K562 (cell line): Measurements from ENCODE around the gene MYO1A. TPM values are rescaled to one million over a fixed set of nuclear protein-coding genes. Genes with fewer than 3 reads are reported as not detected.

Experiments used
- ATAC-seq: fragments of 200-7000 bp; cut with Tn5 transposase; 3 replicates; pipeline ENCODE4 v1.9.1; 2020; ENCODE audit warnings: moderate library complexity
- BruUV-seq: library from RNA; stranded (reverse); fragments of 400-500 nt; replicated peaks from 2 replicates; lab custom pipeline; 2021; lab: Mats Ljungman, UMichigan
- CTCF ChIA-PET: fragments of 300-600 bp; formaldehyde crosslinking; extraction: SDS; loops from one replicate; lab custom pipeline; 2021; ENCODE audit warnings: low intra/inter-chr PET ratio; lab: Yijun Ruan, JAX
- POLR2A ChIA-PET: fragments of 300-600, 350-650 bp; sonication (Branson Sonifier 250); formaldehyde crosslinking; extraction: SDS; loops from one replicate; lab custom pipeline; 2021; ENCODE audit warnings: antibody characterized with exemption, inconsistent platforms; lab: Yijun Ruan, JAX
- DNase-seq, 4 experiments: peaks; one replicate each; pipeline versions ENCODE4 v3.0.0 to v3.0.0-alpha.2; 2011 to 2018; ENCODE audit warnings: low spot score in 3 of 4, mixed read lengths in 3 of 4; ENCODE audit errors: extremely low read depth in 1 of 4
- FAIRE-seq: peaks from 2 replicates; lab custom pipeline; 2011; peaks lifted over from hg19 to GRCh38; lab: Jason Lieb, UNC
- H2AFZ ChIP-seq: 2 replicates; pipeline ENCODE4 v1.6.0; 2011; ENCODE audit warnings: low read depth, low read length, control low read depth, inconsistent platforms
- H3K27ac ChIP-seq: fragments of 200-600 bp; 3 replicates; pipeline ENCODE4 v1.8.0; 2011; ENCODE audit warnings: low read depth, mild to moderate bottlenecking, control low read depth, inconsistent platforms, low read length, moderate library complexity, mixed read lengths; ENCODE audit errors: extremely low read depth
- H3K27me3 ChIP-seq, 2 experiments: fragments of 300-600 bp in 1 of 2; 2 replicates in 1 of 2; 3 replicates in 1 of 2; pipeline versions ENCODE4 v1.6.0 to v1.8.0; 2011; ENCODE audit warnings: inconsistent platforms in 2 of 2, low read length in 2 of 2, mild to moderate bottlenecking in 1 of 2, mixed read lengths in 1 of 2, moderate library complexity in 1 of 2; ENCODE audit not compliant: control insufficient read depth in 2 of 2, insufficient read depth in 2 of 2
- H3K36me3 ChIP-seq: fragments of 300-600 bp; 3 replicates; pipeline ENCODE4 v1.8.0; 2011; ENCODE audit warnings: mild to moderate bottlenecking, low read length, inconsistent platforms; ENCODE audit not compliant: control insufficient read depth, insufficient read depth
- H3K4me1 ChIP-seq, 2 experiments: fragments of 200-600 bp in 1 of 2; replicated peaks in 1 of 2; 2 replicates in 1 of 2; 3 replicates in 1 of 2; pipeline versions ENCODE4 v1.5.1 to v1.8.0; 2011; ENCODE audit warnings: inconsistent platforms in 2 of 2, low read length in 2 of 2, mild to moderate bottlenecking in 1 of 2, mixed read lengths in 1 of 2, moderate library complexity in 1 of 2; ENCODE audit not compliant: control insufficient read depth in 2 of 2, insufficient read depth in 2 of 2
- H3K4me2 ChIP-seq: 2 replicates; pipeline ENCODE4 v1.6.1; 2011; ENCODE audit warnings: low read length, control low read depth, inconsistent platforms, mixed read lengths; ENCODE audit not compliant: insufficient read depth
- H3K4me3 ChIP-seq: fragments of 200-600 bp; sonication (generic), shearing (Covaris generic); 2 replicates; pipeline ENCODE4 v1.5.1; 2016; ENCODE audit warnings: control low read depth, inconsistent platforms
- H3K79me2 ChIP-seq: fragments of 200-600 bp; 3 replicates; pipeline ENCODE4 v1.8.0; 2011; ENCODE audit warnings: low read length, inconsistent platforms; ENCODE audit not compliant: control insufficient read depth, insufficient read depth
- H3K9ac ChIP-seq, 2 experiments: 2 replicates each; pipeline versions ENCODE4 v1.6.0 to v1.6.1; 2011; ENCODE audit warnings: low read depth in 2 of 2, low read length in 2 of 2, control low read depth in 1 of 2, inconsistent platforms in 1 of 2, mild to moderate bottlenecking in 1 of 2, mixed read lengths in 1 of 2; ENCODE audit not compliant: insufficient read depth in 1 of 2
- H3K9me1 ChIP-seq: one replicate; pipeline ENCODE4 v1.6.0; 2011; ENCODE audit warnings: inconsistent platforms, mild to moderate bottlenecking, low read length, moderate library complexity; ENCODE audit not compliant: control insufficient read depth, insufficient read depth
- H3K9me3 ChIP-seq: replicated peaks from 2 replicates; pipeline ENCODE4 v1.5.1; 2011; ENCODE audit warnings: low read depth, low read length, inconsistent platforms; ENCODE audit not compliant: control insufficient read depth, insufficient read depth
- H4K20me1 ChIP-seq: replicated peaks from 2 replicates; pipeline ENCODE4 v1.6.1; 2011; ENCODE audit warnings: low read length, inconsistent platforms, mixed read lengths; ENCODE audit not compliant: control insufficient read depth, insufficient read depth
- DPF2 ChIP-seq: fragments of 450-650 bp; IDR thresholded peaks from 2 replicates; pipeline ENCODE4 v1.6.1; 2016
- ESRRA ChIP-seq: fragments of 450-650 bp; IDR thresholded peaks from 2 replicates; pipeline ENCODE4 v1.6.1; 2014; ENCODE audit warnings: low read depth, mild to moderate bottlenecking, moderate library complexity, borderline replicate concordance
- HDAC1 ChIP-seq, 2 experiments: fragments of 450-650 bp; IDR thresholded peaks; 2 replicates each; pipeline ENCODE4 v1.6.1; 2016 to 2017; ENCODE audit warnings: inconsistent platforms in 1 of 2, mild to moderate bottlenecking in 1 of 2, moderate library complexity in 1 of 2
- JUND ChIP-seq, 2 experiments: IDR thresholded peaks; 2 replicates in 1 of 2; 3 replicates in 1 of 2; pipeline ENCODE4 v1.6.1; 2011; ENCODE audit warnings: borderline replicate concordance in 2 of 2, low read depth in 2 of 2, low read length in 2 of 2, improper control_type of control experiment in 1 of 2, missing biosample characterization in 1 of 2, missing genetic modification characterization in 1 of 2, missing genetic modification reagents in 1 of 2
- PHF8 ChIP-seq: fragments of 200-600 bp; sonication (generic); IDR thresholded peaks from 2 replicates; pipeline ENCODE4 v1.6.1; 2012; ENCODE audit warnings: mixed run types, mild to moderate bottlenecking, inconsistent platforms, low read length, moderate library complexity, borderline replicate concordance
- PURB ChIP-seq: sonication (generic); formaldehyde crosslinking; IDR thresholded peaks from 2 replicates; pipeline ENCODE4 v1.9.0; 2021; ENCODE audit warnings: low read depth, mild to moderate bottlenecking, missing genetic modification reagents
- RBFOX2 ChIP-seq: fragments of 200-400 bp; formaldehyde crosslinking; IDR thresholded peaks from 2 replicates; pipeline ENCODE4 v1.6.1; 2017; ENCODE audit warnings: low read depth, mild to moderate bottlenecking, low read length, moderate library complexity
- RFX1 ChIP-seq: fragments of 450-650 bp; IDR thresholded peaks from 2 replicates; pipeline ENCODE4 v1.6.1; 2016; ENCODE audit warnings: mild to moderate bottlenecking, moderate library complexity
- SOX6 ChIP-seq: fragments of 450-650 bp; IDR thresholded peaks from 2 replicates; pipeline ENCODE4 v1.6.1; 2014; ENCODE audit warnings: mild to moderate bottlenecking
- TCF7 ChIP-seq: sonication (generic); IDR thresholded peaks from 2 replicates; pipeline ENCODE4 v1.6.1; 2016; ENCODE audit warnings: antibody characterized with exemption, borderline replicate concordance
- YY1 ChIP-seq, 3 experiments: IDR thresholded peaks; 2 replicates each; pipeline ENCODE4 v1.6.1; 2011; ENCODE audit warnings: low read length in 2 of 3, mild to moderate bottlenecking in 2 of 3, moderate library complexity in 2 of 3, borderline replicate concordance in 1 of 3, control low read depth in 1 of 3, low read depth in 1 of 3; ENCODE audit not compliant: insufficient read depth in 3 of 3, insufficient replicate concordance in 2 of 3, control insufficient read depth in 1 of 3, insufficient read length in 1 of 3; ENCODE audit errors: extremely low read depth in 1 of 3
- ZEB2 ChIP-seq: fragments of 450-650 bp; IDR thresholded peaks from 2 replicates; pipeline ENCODE4 v1.6.1; 2016
- WGBS: fragments of 100-300 bp; shearing (Covaris generic); methylation state at CpG from one replicate; pipeline ENCODE4 v1.1.6; 2016; ENCODE audit warnings: low coverage, mixed read lengths; ENCODE audit not compliant: insufficient coverage; ENCODE audit errors: missing lambda C conversion rate; 5-methylcytosine and 5-hydroxymethylcytosine counted together
- in situ Hi-C: fragments of 300-500 bp; cut with MboI; formaldehyde crosslinking; loops from 4 replicates; pipeline ENCODE4 v1.15.0; 2018; ENCODE audit warnings: inconsistent platforms, mixed read lengths
- intact Hi-C: fragments of 100-400 bp; cut with micrococcal nuclease; formaldehyde crosslinking; loops from 2 replicates; pipeline ENCODE4 v1.14.2; 2022
- polyA plus RNA-seq, 8 experiments: library from polyadenylated mRNA; depleted of rRNA in 4 of 8; stranded (reverse) in 5 of 8; unstranded in 3 of 8; fragments of >200 nt; fragmentation: Nextera tagmentation in 2 of 8; fragmentation: Illumina TruSeq in 1 of 8; extraction: Ambion mirVana in 2 of 8; extraction: Trizol in 1 of 8; gene quantifications; 2 replicates each; pipeline versions ENCODE4 v1.2.1 to v1.2.3, GENCODE V29; 2011 to 2014; ENCODE audit warnings: inconsistent platforms in 1 of 8, missing spikeins in 1 of 8
- total RNA-seq, 7 experiments: library from RNA; depleted of rRNA in 6 of 7; stranded (reverse); fragments of >200 nt in 6 of 7; fragmentation: Illumina TruSeq in 2 of 7; extraction: Trizol in 2 of 7; gene quantifications; 2 replicates each; pipeline versions ENCODE4 v1.2.1 to v1.2.3, GENCODE V29; 2011 to 2021; ENCODE audit warnings: low replicate concordance in 1 of 7
- TF ChIP-seq, protein P1 (sequence below): fragments of 450-650 bp; IDR thresholded peaks from 2 replicates; pipeline ENCODE4 v1.6.1; 2016; ENCODE audit warnings: borderline replicate concordance
- TF ChIP-seq, protein P2 (sequence below), 2 experiments: IDR thresholded peaks; 2 replicates each; pipeline ENCODE4 v1.6.1; 2012; ENCODE audit warnings: improper control_type of control experiment in 2 of 2, low read depth in 2 of 2, low read length in 2 of 2, borderline replicate concordance in 1 of 2
- TF ChIP-seq, protein P3 (sequence below): sonication (generic); formaldehyde crosslinking; IDR thresholded peaks from 2 replicates; pipeline ENCODE4 v1.8.0; 2022; ENCODE audit warnings: mild to moderate bottlenecking, missing genetic modification reagents

Gene MYO1A
- total and polyA plus RNA-seq, 9 of the 15 experiments (the other 6 are each of a cell fraction or from before 2014, with no cell fraction given) = 0.03 to 0.29 (median 0.14) TPM; not detected in 2

DNA sequence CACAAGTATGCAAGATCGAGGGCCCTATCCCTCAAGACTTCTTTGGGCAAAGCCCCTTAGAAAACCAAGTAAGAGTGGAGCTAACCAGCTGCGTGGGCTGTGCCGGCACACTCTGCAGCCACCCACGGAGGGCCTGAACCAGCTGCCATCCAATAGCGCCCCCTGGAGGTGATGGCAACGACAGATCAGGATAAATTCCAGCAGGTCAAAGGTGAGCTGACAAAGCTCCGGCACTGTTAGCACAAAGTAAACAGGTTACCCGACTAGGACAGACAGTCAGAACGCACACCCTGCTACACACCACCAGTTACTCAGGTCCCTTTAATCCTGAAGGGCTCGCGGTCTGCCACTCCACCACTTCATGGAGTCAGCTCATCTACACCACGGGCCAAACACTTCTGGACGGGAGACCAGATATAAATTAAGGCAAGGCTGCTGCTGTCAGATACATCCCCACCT lies 48.5 kb downstream of the MYO1A start:
- Histone ChIP-seq H3K9me1 (peaks cover 3% of the 10 kb centered on the region), H3K27me3 (no peaks in the 10 kb centered on the region), H4K20me1 (no peaks in the 10 kb centered on the region; the same call in 1 of the 2 replicates), H3K4me2 (peak overlapping the region; percentile 40; the same call in 1 of the 2 replicates), H2AFZ (no peak overlapping the region), H3K9ac (no peak overlapping the region; a peak in 1 of 4 replicates), H3K9me3 (no peaks in the 10 kb centered on the region), H3K79me2 (peaks cover 55% of the 10 kb centered on the region), H3K4me3 (no peak overlapping the region), H3K36me3 (peaks cover 63% of the 10 kb centered on the region), H3K4me1 (peaks cover 22 to 24% of the 10 kb centered on the region in 2 experiments; a peak in 4 of 5 replicates), H3K27ac (no peak overlapping the region; the same call in 2 of the 3 replicates)
- intact Hi-C loops (loop anchor here (1.0 to 10.0 kb wide), 5 partner anchors 13 to 367 kb away; partner anchors contain the start of gene BAZ2A), in situ Hi-C loops (loop anchor here (5.0 kb wide), 2 partner anchors 164 to 244 kb away; no protein-coding TSS in a partner anchor)
- peak; percentile 82 to 91 (median 84) for DNase-seq
- POLR2A ChIA-PET = interaction anchor here (0.5 to 2.6 kb wide), 10 partner anchors 9 to 321 kb away, joined by 3 to 8 read pairs (median 4); partner anchors contain the start of gene NACA
- peak; percentile 97 for FAIRE-seq
- BruUV-seq = no TSS peak
- ATAC-seq = peak; percentile 85
- CTCF ChIA-PET = interaction anchor here (0.6 to 2.1 kb wide), 7 partner anchors 14 to 244 kb away, joined by 3 to 30 read pairs (median 5); no protein-coding TSS in a partner anchor
- 18% methylated on average over 13 of the region's 13 CpGs for WGBS
- TF ChIP-seq ZEB2 = peak; percentile 46; the same call in 1 of the 2 replicates
- TF ChIP-seq PURB (CRISPR knock-in tag) = no peak
- TF ChIP-seq YY1 (IDR thresholded peaks at IDR 0.05; ENCODE audit: borderline replicate concordance in 1 of 3, control insufficient read depth in 1 of 3, extremely low read depth in 1 of 3, insufficient read depth in 3 of 3, insufficient read length in 1 of 3, insufficient replicate concordance in 2 of 3, low read depth in 1 of 3, low read length in 2 of 3) = peak in 1 of 3 experiments; percentile 37
- TF ChIP-seq ESRRA = peak; percentile 20; the same call in 1 of the 2 replicates
- TF ChIP-seq, protein P1, sequence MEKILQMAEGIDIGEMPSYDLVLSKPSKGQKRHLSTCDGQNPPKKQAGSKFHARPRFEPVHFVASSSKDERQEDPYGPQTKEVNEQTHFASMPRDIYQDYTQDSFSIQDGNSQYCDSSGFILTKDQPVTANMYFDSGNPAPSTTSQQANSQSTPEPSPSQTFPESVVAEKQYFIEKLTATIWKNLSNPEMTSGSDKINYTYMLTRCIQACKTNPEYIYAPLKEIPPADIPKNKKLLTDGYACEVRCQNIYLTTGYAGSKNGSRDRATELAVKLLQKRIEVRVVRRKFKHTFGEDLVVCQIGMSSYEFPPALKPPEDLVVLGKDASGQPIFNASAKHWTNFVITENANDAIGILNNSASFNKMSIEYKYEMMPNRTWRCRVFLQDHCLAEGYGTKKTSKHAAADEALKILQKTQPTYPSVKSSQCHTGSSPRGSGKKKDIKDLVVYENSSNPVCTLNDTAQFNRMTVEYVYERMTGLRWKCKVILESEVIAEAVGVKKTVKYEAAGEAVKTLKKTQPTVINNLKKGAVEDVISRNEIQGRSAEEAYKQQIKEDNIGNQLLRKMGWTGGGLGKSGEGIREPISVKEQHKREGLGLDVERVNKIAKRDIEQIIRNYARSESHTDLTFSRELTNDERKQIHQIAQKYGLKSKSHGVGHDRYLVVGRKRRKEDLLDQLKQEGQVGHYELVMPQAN = no peak
- TF ChIP-seq TCF7 = 0 out of 2 replicates have a peak, but pooled peaks have one; percentile 37
- no peak for TF ChIP-seq RFX1
- TF ChIP-seq SOX6 = peak; percentile 46; the same call in 1 of the 2 replicates
- peak; percentile 44 for TF ChIP-seq RBFOX2
- no peak for TF ChIP-seq PHF8
- 0 out of 2 replicates have a peak, but pooled peaks have one; percentile 25 for TF ChIP-seq DPF2
- TF ChIP-seq, protein P2, sequence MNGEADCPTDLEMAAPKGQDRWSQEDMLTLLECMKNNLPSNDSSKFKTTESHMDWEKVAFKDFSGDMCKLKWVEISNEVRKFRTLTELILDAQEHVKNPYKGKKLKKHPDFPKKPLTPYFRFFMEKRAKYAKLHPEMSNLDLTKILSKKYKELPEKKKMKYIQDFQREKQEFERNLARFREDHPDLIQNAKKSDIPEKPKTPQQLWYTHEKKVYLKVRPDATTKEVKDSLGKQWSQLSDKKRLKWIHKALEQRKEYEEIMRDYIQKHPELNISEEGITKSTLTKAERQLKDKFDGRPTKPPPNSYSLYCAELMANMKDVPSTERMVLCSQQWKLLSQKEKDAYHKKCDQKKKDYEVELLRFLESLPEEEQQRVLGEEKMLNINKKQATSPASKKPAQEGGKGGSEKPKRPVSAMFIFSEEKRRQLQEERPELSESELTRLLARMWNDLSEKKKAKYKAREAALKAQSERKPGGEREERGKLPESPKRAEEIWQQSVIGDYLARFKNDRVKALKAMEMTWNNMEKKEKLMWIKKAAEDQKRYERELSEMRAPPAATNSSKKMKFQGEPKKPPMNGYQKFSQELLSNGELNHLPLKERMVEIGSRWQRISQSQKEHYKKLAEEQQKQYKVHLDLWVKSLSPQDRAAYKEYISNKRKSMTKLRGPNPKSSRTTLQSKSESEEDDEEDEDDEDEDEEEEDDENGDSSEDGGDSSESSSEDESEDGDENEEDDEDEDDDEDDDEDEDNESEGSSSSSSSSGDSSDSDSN (IDR thresholded peaks at IDR 0.05; ENCODE audit: borderline replicate concordance in 1 of 2, low read depth in 2 of 2, low read length in 2 of 2) = 0 out of 4 replicates have a peak, but pooled peaks of 1 of the 2 experiments have one; percentile 39
- peak; percentile 54; the same call in 1 of the 2 replicates for TF ChIP-seq JUND (IDR thresholded peaks at IDR 0.05; ENCODE audit: borderline replicate concordance, low read depth, low read length)
- TF ChIP-seq JUND (tag; IDR thresholded peaks at IDR 0.05; ENCODE audit: borderline replicate concordance, low read depth, low read length) = peak; percentile 50; the same call in 1 of the 3 replicates
- TF ChIP-seq, protein P3, sequence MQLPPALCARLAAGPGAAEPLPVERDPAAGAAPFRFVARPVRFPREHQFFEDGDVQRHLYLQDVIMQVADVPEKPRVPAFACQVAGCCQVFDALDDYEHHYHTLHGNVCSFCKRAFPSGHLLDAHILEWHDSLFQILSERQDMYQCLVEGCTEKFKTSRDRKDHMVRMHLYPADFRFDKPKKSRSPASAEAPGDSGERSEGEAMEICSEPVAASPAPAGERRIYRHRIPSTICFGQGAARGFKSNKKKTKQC (CRISPR knock-in tag) = peak; percentile 29; the same call in 1 of the 2 replicates
- TF ChIP-seq HDAC1 (IDR thresholded peaks at IDR 0.05) = peak in 1 of 2 experiments; percentile 54; a peak in 1 of 4 replicates
